Heart left ventricle (tissue), 16 donors: ENCODE data around the gene RBM34. TPM values are rescaled to one million over a fixed set of nuclear protein-coding genes. Genes with fewer than 3 reads are reported as not detected.

Experiments used
- ATAC-seq, 4 donors: fragments of 200-7000 bp; cut with Tn5 transposase; one replicate each; pipeline ENCODE4 v1.9.1; 2020 to 2022; ENCODE audit warnings: moderate library complexity in 4 of 4, mild to moderate bottlenecking in 3 of 4, moderate number of reproducible peaks in 1 of 4
- DNase-seq, 5 donors: peaks; one replicate each; pipeline ENCODE4 v3.0.0-alpha.2; 2020
- H3K27ac ChIP-seq, 12 donors: fragments of 200-600 bp; sonication (generic) in 4 of 12; one replicate each; pipeline versions ENCODE4 v1.5.0 to v1.8.0; 2016 to 2022; ENCODE audit warnings: mild to moderate bottlenecking in 2 of 12
- H3K27me3 ChIP-seq, 9 donors: fragments of 200-600 bp; sonication (generic) in 2 of 9; one replicate each; pipeline versions ENCODE4 v1.5.1 to v1.8.0; 2016 to 2022; ENCODE audit warnings: mild to moderate bottlenecking in 3 of 9
- H3K36me3 ChIP-seq, 9 donors: fragments of 200-600 bp; sonication (generic) in 2 of 9; one replicate each; pipeline versions ENCODE4 v1.5.0 to v1.8.0; 2018 to 2022; ENCODE audit warnings: mild to moderate bottlenecking in 2 of 9
- H3K4me1 ChIP-seq, 12 donors: fragments of 200-600 bp; sonication (generic) in 4 of 12; one replicate each; pipeline versions ENCODE4 v1.5.0 to v1.8.0; 2016 to 2022; ENCODE audit warnings: mild to moderate bottlenecking in 3 of 12
- H3K4me3 ChIP-seq, 12 donors: fragments of 200-600 bp; sonication (generic) in 4 of 12; one replicate each; pipeline versions ENCODE4 v1.5.0 to v1.8.0; 2017 to 2022; ENCODE audit warnings: mild to moderate bottlenecking in 9 of 12, moderate library complexity in 4 of 12
- H3K9me3 ChIP-seq, 12 donors: fragments of 200-600 bp; sonication (generic) in 4 of 12; one replicate each; pipeline versions ENCODE4 v1.5.0 to v1.8.0; 2016 to 2022; ENCODE audit warnings: mild to moderate bottlenecking in 1 of 12
- POLR2A ChIP-seq, 2 donors: fragments of 450-650 bp; IDR thresholded peaks; one replicate each; pipeline ENCODE4 v1.6.1; 2017; ENCODE audit warnings: antibody characterized with exemption in 2 of 2, mild to moderate bottlenecking in 2 of 2, moderate library complexity in 2 of 2
- WGBS, 4 donors: extraction: QIAGEN DNeasy Blood & Tissue Kit in 2 of 4; methylation state at CpG; one replicate each; pipeline versions ENCODE4 v1.1.5 to v1.1.7; 2013 to 2018; 5-methylcytosine and 5-hydroxymethylcytosine counted together
- intact Hi-C, 10 donors: fragments of 100-400 bp; cut with DNase I; formaldehyde crosslinking; loops; one replicate each; pipeline versions ENCODE4 v1.11.1 to v1.14.2; 2022
- long read RNA-seq, 3 donors: library from polyadenylated mRNA; unstranded; transcript quantifications; one replicate each; pipeline ENCODE4 v2.0.0, GENCODE V29; 2020 to 2021
- polyA plus RNA-seq, 2 donors: library from polyadenylated mRNA; stranded (reverse); fragments of 200-250 nt; gene quantifications; one replicate each; pipeline ENCODE4 v1.2.3, GENCODE V29; 2013
- total RNA-seq, 9 donors: library from RNA; depleted of rRNA in 2 of 9; stranded (reverse); fragments of >200 nt in 2 of 9; fragmentation: NEBNext Ultra II Directional in 3 of 9; extraction: Animal tissue kit (Norgen Biotek cat#: 25700) in 3 of 9; gene quantifications; one replicate each; pipeline versions ENCODE4 v1.1.0 to v1.2.4, GENCODE V29; 2016 to 2023
- TF ChIP-seq, protein P1 (sequence below), 12 donors: fragments of 200-600 bp; sonication (generic) in 4 of 12; IDR thresholded peaks; one replicate each; pipeline versions ENCODE4 v1.5.0 to v1.8.0; 2018 to 2022; ENCODE audit warnings: antibody characterized with exemption in 12 of 12, mild to moderate bottlenecking in 5 of 12
- donor health status: ischemic (EF 13 %, LVEDD 7.1; RV severe dilation, severe dysfunction).
- donor health status: healthy with polysubstance abuse.
- donor health status: DM: no; HTN: yes; CAD: no.
- donor health status: DM: no; HTN: no; CAD: no.
- donor health status: ischemic (EF 25% LVEDD 6.9; RV normal size, moderate dysfunction).
- donor health status: ischemic (EF 25% LVEDD 5.7; RV mildly dilated, moderate dysfunction).
- donor health status: healthy.
- donor health status: DM: yes; HTN: yes; CAD: no.
- donor health status: ischemic (EF 35%, LVEDD 5.7; RV mildly dilated, moderate dysfunction).
- donor health status: nonischemic (EF 11% LVEDD 7.7; RV severe dilation, severe dysfunction).
- donor health status: DM: yes; HTN: yes; CAD: no.
- donor health status: PGD.
- donor health status: ischemic (EF 29% LVEDD 5.4; RV normal size, mild dysfunction).
- donor health status: nonischemic (EF 23%, LVEDD 6.1; RV moderate dilation, normal function).

Gene RBM34, protein sequence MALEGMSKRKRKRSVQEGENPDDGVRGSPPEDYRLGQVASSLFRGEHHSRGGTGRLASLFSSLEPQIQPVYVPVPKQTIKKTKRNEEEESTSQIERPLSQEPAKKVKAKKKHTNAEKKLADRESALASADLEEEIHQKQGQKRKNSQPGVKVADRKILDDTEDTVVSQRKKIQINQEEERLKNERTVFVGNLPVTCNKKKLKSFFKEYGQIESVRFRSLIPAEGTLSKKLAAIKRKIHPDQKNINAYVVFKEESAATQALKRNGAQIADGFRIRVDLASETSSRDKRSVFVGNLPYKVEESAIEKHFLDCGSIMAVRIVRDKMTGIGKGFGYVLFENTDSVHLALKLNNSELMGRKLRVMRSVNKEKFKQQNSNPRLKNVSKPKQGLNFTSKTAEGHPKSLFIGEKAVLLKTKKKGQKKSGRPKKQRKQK
- total RNA-seq: 10 to 100 TPM; 34.2 to 75.1 (median 48.6) TPM
- polyA plus RNA-seq: 10 to 100 TPM; 97.5 to 97.8 TPM
- long read RNA-seq, donor 1, transcript RBM34-201 (11 exons, 2,054 nt): major isoform, 18 of 28 reads
- long read RNA-seq, donor 1, partial matches to known transcripts: 0 of 28 reads
- long read RNA-seq, donor 1, other reads (novel, unspliced or antisense): 9 of 28 reads
- long read RNA-seq, donor 2, transcript RBM34-201 (11 exons, 2,054 nt): major isoform, 79 of 107 reads
- long read RNA-seq, donor 2, partial matches to known transcripts: 8 of 107 reads
- long read RNA-seq, donor 2, other reads (novel, unspliced or antisense): 20 of 107 reads
- long read RNA-seq, donor 3, transcript RBM34-201 (11 exons, 2,054 nt): major isoform, 21 of 35 reads
- long read RNA-seq, donor 3, partial matches to known transcripts: 2 of 35 reads
- long read RNA-seq, donor 3, other reads (novel, unspliced or antisense): 10 of 35 reads

DNA sequence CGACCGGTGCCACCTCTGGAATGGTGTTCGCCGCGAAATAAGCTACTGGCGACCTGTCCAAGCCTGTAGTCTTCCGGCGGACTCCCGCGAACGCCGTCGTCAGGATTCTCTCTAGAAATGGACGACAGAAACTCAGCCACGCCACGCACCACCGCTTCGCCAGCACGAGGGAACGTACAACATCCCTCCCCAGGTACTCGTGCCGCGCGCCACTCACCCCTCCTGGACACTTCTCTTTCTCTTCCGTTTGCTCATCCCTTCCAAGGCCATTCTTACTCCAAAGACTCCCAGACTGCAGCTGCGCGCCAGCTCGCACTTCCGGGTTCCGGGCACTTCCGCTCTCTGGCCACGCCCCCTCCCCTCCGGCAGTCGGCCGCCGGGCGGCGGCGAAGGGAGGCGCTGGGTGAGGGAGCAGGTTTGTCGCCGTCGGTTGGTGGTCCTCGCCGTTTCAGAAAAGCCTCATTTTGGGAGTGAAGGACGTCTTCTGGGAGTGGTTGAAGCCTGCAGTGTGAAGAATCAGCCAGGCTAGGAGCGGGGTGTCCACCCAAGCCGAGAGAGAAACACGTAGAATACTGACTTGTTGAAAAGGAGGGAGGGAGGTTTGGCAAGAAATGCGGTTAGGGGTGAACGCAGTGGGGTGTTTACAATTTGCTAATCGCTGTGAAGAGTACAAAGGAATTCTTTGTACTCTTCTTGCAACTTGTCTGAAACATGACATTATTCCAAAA is at the start of gene RBM34:
Gene RBM34, minus strand, starts transcription at position 294 of the 728 bp plus-strand sequence. Its CDS starts 24 bp downstream, at position 270.
- H3K4me1 ChIP-seq: peaks cover 0 to 28% (median 16%) of the 10 kb centered on the region in 12 donors
- peaks cover 0 to 42% (median 30%) of the 10 kb centered on the region in 9 donors for H3K36me3 ChIP-seq
- ATAC-seq: peak; percentile 98 to 99 (median 98)
- peak within 1 kb of the TSS; percentile 59 to 90 (median 72) for H3K4me3 ChIP-seq
- H3K27me3 ChIP-seq: no peaks in the 10 kb centered on the region
- TF ChIP-seq, protein P1, sequence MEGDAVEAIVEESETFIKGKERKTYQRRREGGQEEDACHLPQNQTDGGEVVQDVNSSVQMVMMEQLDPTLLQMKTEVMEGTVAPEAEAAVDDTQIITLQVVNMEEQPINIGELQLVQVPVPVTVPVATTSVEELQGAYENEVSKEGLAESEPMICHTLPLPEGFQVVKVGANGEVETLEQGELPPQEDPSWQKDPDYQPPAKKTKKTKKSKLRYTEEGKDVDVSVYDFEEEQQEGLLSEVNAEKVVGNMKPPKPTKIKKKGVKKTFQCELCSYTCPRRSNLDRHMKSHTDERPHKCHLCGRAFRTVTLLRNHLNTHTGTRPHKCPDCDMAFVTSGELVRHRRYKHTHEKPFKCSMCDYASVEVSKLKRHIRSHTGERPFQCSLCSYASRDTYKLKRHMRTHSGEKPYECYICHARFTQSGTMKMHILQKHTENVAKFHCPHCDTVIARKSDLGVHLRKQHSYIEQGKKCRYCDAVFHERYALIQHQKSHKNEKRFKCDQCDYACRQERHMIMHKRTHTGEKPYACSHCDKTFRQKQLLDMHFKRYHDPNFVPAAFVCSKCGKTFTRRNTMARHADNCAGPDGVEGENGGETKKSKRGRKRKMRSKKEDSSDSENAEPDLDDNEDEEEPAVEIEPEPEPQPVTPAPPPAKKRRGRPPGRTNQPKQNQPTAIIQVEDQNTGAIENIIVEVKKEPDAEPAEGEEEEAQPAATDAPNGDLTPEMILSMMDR (IDR thresholded peaks at IDR 0.05): peak in 8 of 12 donors; percentile 13 to 42 (median 28)
- peak; percentile 90 to 98 for TF ChIP-seq POLR2A (IDR thresholded peaks at IDR 0.05)
- H3K27ac ChIP-seq: peak within 1 kb of the TSS; percentile 60 to 92 (median 84)
- peak; percentile 92 to 96 (median 93) for DNase-seq
- intact Hi-C loops: loop anchor here in 3 of 10 donors (2.0 to 5.0 kb wide), 3 partner anchors 32 to 166 kb away; partner anchors contain the start of genes TOMM20 (in 2 of the 3), ARID4B (in 1 of the 3) and GGPS1 (in 1 of the 3)
- 0 to 1% (median 0%) methylated on average over 47 to 52 of the region's 52 CpGs for WGBS, 4 donors
- H3K9me3 ChIP-seq: no peaks in the 10 kb centered on the region

DNA sequence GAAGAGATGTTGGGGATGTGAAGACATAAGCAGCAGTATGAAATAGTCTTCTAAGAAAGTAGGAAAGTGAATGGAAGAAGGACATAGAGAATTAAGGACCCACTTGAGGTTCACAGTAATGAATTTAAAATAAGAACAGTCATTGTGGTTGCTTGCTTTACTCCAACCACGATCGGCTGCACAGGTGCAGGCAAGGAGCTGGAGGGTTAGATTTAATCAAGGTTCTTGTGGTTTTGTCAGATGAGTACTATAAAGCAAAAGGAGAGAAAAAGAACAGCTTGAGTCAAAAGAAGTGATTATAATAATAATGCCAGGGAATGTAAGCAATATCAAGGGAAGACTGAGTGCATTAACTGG is 46.1 kb upstream of the RBM34 start:
- ATAC-seq (no peak), DNase-seq (no peak)
- H3K27ac ChIP-seq: no peak overlapping the region
- intact Hi-C loops: loop anchor here in 1 of 10 donors (10.0 kb wide), 1 partner anchor 538 kb away; no protein-coding TSS in a partner anchor
- H3K4me1 ChIP-seq: no peaks in the 10 kb centered on the region
- H3K4me3 ChIP-seq: no peak overlapping the region
- no peak for TF ChIP-seq POLR2A (IDR thresholded peaks at IDR 0.05)
- TF ChIP-seq, protein P1 (IDR thresholded peaks at IDR 0.05): no peak
- 85 to 94% (median 89%) methylated on average over 2 of the region's 2 CpGs for WGBS, 4 donors
- no peaks in the 10 kb centered on the region for H3K9me3 ChIP-seq
- peaks cover 0 to 85% (median 54%) of the 10 kb centered on the region in 9 donors for H3K36me3 ChIP-seq
- no peaks in the 10 kb centered on the region for H3K27me3 ChIP-seq

DNA sequence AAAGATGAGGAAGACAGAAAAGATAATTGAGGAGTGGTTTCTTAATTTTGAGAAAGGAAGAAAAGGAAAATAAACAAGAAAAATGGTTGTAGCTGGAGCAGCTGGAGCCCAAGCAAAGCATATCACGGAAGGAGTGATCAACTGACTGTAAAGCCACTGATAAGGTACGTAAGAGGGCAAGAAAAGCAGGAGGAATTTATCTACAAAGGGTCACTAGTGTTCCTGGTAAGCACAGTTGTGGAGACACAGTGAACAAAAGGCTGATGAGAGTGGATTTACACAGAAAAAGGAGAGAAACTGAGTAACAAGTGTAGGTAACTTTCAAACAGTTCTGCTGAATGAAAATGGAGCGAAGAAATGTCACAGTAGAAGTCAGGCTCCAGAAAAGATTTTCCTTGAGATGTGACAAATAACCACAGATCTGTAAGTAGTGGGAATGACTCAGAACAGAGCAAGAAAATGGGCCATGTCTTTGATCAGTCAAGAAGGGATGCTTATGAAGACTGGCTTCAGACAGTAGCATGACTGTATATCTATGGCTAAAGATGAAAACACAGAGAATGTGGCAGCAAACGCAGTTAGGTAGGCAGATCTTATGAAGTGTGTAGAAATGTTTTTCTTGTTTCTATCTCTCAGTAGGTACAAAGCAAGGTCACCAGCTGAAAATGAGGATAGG is 45.6 kb upstream of the RBM34 start:
- TF ChIP-seq POLR2A (IDR thresholded peaks at IDR 0.05): no peak
- Histone ChIP-seq H3K9me3 (no peaks in the 10 kb centered on the region), H3K4me3 (no peak overlapping the region), H3K4me1 (no peaks in the 10 kb centered on the region), H3K27me3 (no peaks in the 10 kb centered on the region), H3K36me3 (peaks cover 0 to 81% (median 49%) of the 10 kb centered on the region in 9 donors), H3K27ac (no peak overlapping the region)
- 83 to 90% (median 87%) methylated on average over 4 of the region's 4 CpGs for WGBS, 4 donors
- ATAC-seq (no peak), DNase-seq (no peak)
- intact Hi-C loops: loop anchor here in 1 of 10 donors (10.0 kb wide), 1 partner anchor 538 kb away; no protein-coding TSS in a partner anchor

DNA sequence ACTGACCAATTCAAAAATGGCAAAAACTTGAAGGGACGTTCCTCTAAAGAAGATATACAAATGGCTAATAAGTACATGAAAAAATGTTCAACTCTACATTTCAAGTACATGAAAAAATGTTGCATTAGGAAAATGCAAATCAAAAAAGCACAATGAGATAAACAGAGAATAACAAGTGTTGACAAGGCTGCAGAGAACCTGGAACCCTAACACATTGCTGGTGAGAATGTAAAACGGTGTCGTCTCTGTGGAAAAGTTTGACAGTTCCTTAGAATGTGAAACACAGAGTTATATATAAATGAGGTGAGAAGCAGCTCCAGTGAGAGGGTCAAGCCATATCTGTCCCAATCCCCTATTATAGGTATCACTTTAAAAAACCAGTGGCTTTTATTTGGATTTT is 44.6 kb upstream of the RBM34 start:
- no peak for TF ChIP-seq POLR2A (IDR thresholded peaks at IDR 0.05)
- TF ChIP-seq, protein P1 (IDR thresholded peaks at IDR 0.05): no peak
- H3K4me1 ChIP-seq: no peaks in the 10 kb centered on the region
- H3K27me3 ChIP-seq: no peaks in the 10 kb centered on the region
- H3K9me3 ChIP-seq: no peaks in the 10 kb centered on the region
- DNase-seq (no peak), ATAC-seq (no peak)
- peaks cover 0 to 80% (median 49%) of the 10 kb centered on the region in 9 donors for H3K36me3 ChIP-seq
- no peak overlapping the region for H3K4me3 ChIP-seq
- no peak overlapping the region for H3K27ac ChIP-seq
- intact Hi-C loops: loop anchor here in 1 of 10 donors (10.0 kb wide), 1 partner anchor 539 kb away; no protein-coding TSS in a partner anchor
- WGBS, 4 donors: 96 to 99% (median 98%) methylated on average over 3 of the region's 3 CpGs
